ENCODE measurements around the gene PRKAA1.
"Not testable (repeated sequence)": the region's sequence is repeated elsewhere in the genome, so short reads cannot be mapped to it uniquely, and the experiment has no call there.

PRKAA1 gene

GRCh38 chr5:40720069-40720468 is 78.1 kb downstream of the PRKAA1 start:
- DNase-seq, result no peak

GRCh38 chr5:40717281-40717680 is 80.9 kb downstream of the PRKAA1 start:
- DNase-seq, result peak; percentile 59

GRCh38 chr5:40716590-40716989 is 81.6 kb downstream of the PRKAA1 start:
- no peak for DNase-seq

GRCh38 chr5:40716000-40716399 is 82.2 kb downstream of the PRKAA1 start:
- peak; percentile 10 for DNase-seq

- no peak for DNase-seq
Measured at GRCh38 chr5:40714001-40714400, 84.2 kb downstream of the PRKAA1 start.

GRCh38 chr5:40710575-40710974 is 87.6 kb downstream of the PRKAA1 start:
- not testable (repeated sequence) for DNase-seq
